Hypothalamus (tissue), 51 donors: Measurements from ENCODE around the gene DGLUCY.
"Not testable (repeated sequence)": the region's sequence is repeated elsewhere in the genome, so short reads cannot be mapped to it uniquely, and the experiment has no call there.

Experiments
- DNase-seq, 51 donors: peaks; one replicate each; lab custom pipeline; 2025; lab: John Stamatoyannopoulos, UW

The DGLUCY gene

DNA sequence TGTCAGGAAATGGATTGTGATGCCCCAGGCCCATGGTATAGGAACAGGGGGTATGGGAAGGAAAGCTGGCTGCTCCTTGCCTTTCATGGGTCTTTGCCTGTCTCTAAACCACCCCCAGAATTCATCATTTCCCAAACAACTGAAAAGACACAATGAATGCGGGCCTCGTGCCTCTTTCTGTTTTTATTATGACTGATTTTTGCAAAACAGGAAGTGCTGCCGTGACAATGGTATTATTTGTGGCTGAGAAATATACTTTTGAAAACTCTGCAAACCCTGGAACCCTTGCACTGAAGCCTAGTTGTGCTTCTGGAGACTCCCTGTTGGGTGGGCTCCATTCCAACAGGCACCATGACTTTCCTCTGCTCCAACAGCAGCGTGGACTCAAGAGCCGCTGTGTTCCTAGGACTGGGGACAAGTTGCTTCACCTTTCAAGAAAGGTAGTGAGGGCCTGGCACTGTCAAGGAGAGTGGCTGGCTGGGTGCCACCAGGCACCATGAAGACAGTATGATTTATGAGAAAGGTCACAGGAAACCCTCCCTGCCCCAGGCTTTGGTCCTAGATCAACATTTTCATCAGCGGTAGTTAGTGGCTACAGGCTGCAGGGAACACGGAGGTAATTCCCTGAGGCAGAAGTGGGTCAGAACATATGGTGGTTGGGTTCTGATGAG lies 4.8 kb upstream of the DGLUCY start:
- no peak for DNase-seq

DNA sequence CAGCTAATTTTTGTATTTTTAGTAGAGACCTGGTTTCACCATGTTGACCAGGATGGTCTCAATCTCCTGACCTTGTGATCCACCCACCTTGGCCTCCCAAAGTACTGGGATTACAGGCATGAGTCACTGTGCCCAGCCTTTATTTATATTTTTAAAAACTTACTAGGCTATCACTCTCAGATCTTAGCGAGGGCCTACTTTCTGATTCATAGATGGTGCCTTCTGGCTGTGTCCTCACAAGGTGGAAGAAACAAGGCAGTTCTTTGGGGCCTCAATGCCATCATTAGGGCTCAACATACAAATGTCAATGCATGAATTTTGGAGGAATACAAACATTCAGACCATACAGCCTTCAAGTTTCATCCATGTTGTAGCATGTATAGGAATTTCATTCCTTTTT lies 2.4 kb upstream of the DGLUCY start:
- no peak for DNase-seq

DNA sequence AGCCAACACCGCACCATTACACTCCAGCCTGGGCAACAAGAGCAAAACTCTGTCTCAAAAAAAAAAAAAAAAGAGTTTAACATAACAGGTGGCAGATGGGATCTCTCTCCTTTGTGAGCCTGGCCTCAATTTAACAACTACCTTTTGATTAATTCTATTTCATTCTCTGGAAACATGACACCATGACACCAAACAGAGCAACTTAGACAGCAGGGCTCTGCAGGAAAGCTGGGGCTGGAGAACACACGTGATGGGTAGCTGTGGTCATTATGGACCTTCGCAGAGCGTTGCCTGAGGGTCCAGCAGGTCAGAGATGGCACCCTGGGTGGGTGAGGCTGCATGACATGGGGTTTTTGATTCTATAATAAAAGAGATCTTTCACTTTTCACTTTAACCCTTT lies 1.7 kb upstream of the DGLUCY start:
- DNase-seq = no peak

DNA sequence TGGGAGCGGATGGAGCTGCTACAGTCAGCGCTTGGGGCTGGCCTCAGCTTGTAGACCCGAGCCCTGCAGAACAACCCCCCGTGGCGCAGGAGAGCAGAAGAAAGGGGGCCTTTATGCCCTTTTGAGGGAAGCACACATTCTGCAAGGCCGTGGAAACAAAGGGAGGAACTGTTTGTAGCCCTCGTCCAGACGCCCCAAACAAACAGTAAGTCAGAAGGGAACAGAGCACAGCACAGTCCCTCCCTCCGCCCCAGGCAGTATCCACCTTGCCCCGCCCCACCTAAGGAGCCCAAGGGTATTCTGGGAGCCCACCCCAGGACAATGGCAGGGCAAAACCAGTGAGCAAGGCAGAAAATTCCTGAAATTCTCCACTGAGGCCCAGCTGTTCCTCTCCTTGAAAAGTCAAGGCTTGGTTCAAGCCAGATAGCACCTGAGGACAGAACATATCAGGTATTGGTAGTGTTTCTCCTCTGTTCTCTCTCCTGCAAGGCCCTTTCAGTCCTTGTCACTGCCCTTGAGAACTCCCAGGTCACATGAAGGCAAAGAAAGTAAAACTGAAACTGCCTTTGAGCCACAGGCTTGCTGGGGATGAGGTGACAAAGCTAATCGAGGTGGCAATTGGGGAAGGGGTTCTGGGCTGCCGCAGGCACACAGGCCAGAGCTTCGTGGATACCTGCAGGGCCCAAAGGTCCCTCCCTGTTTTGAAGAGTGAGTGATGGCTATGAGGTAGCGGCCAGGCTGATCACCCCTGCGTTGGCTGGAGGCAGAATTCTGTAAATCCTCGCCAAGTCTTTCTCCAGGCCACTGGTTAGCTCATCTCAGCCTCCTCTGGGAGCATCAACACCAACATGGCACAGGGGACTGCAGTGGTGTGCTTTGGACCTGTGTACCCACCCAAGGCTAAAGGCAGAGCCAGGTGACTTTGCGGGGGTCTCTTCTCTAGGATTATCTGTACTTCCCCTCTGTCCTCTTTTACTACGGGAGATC lies 499 bp downstream of the DGLUCY start:
- peak; percentile 37 to 97 (median 87) for DNase-seq

GRCh38 chr14:91115986-91116770 lies 2.3 kb downstream of the DGLUCY start:
- no peak for DNase-seq

DNA sequence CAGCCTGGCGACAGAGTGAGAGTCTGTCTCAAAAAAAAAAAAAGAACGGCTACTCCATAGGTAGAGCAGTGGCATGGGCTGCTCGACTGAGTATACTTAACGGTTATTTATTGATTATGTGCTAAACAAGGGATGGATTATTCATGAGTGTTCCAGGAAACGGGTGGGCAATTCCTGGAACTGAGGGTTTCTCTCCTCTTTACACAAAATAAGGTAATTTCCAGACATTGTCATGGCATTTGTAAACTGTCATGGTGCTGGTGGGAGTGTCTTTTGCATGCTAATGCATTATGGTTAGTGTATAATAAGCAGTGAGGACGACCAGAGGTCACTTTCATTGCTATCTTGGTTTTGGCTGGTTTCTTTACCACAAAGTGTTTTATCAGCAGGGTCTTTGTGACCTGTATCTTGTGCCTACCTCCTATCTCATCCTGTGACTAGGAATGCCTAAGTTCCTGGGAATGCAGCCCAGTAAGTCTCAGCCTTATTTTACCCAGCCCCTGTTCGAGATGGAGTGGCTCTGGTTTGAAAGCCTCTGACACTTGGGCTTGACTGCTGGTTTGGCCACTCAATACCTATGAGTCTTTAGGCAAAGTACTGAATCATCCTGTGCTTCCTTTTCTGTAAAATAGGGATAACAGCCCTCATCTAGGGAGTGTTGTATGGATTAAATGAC lies 3.2 kb downstream of the DGLUCY start:
- no peak for DNase-seq

DNA sequence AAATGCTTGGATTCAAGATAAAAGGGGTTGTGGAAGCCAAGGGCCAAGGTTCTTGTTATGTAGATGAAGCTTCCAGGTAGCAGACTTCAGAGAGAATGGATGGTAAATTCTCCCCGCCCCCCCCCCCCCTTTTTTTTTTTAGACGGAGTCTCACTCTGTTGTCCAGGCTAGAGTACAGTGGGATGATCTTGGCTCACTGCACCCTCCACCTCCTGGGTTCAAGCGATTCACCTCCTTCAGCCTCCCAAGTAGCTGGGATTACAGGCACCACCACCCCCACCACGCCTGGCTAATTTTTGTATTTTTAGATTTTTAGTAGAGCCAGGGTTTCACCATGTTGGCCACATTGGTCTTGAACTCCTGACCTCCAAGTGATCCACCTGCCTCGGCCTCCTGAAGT lies 4.1 kb downstream of the DGLUCY start:
- DNase-seq = no peak

- DNase-seq = no peak
These were observed 4.7 kb downstream of the DGLUCY start for GRCh38 chr14:91118511-91119068.

GRCh38 chr14:91119556-91120311 lies 5.9 kb downstream of the DGLUCY start:
- peak in 2 of 51 donors; percentile 39 to 46 for DNase-seq

- DNase-seq = no peak
These were observed 9.3 kb downstream of the DGLUCY start for GRCh38 chr14:91123201-91123600.

DNA sequence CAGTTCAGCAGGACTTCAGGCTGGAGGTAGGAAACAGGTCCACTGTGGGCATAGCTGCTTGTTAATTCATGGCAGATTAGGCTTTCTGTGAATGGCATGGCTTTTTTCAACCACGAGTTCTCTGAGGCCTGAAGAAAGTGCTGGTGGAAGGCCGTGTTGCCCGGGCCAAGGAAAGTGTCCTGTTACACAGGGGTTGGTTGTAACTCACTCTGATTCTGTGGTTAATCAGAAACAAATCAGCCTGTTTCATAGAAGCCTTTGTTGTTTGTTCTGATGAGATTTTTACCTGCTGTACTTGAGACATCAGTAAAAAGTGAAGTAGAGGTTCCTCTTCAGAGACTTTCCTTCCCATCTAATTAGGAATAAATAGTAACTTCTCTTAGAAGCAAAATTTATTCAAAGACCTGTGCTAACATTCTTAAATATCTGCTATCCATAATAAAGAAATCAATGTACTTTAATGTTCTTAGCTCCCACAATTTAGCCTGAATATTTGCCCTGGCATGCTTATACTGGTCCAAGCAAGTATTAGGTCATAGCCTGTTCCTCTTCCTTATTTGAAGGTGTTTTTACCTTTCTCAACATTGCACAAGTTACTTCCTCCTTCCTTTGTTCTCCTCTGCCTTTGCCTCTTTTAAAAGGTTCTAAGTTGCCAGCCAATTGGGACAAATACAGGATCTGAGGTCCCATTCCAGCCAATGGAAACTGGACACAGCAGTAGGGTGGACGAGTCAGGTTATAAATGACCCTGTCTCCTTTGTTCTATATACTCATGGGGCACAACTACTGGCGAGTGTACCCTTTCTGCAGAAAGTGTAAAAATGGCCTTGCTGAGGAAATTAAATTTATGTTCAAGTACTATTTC lies 10.8 kb downstream of the DGLUCY start:
- DNase-seq = not testable (repeated sequence)

- peak in 1 of 51 donors; percentile 13 for DNase-seq
These were observed 11.4 kb downstream of the DGLUCY start for GRCh38 chr14:91125271-91125660.

- no peak for DNase-seq
These were observed 11.9 kb downstream of the DGLUCY start for GRCh38 chr14:91125801-91126200.

DNA sequence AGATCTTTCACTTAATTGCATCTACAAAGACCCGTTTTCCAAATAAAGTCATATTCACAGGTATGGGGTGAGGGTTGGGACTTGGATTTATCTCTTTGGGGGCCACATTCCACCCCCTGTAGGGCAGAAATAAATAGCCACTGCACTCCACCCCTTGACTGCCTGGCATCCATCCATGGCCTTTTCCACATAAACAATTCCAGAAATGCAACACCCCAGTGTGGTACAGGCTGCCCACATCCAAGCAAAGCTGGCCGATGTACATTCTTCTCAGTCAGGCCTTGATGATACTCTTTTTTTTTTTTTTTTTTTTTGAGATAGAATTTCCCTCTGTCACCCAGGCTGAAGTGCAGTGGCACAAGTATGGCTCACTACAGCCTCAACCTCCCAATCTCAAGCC lies 12.9 kb downstream of the DGLUCY start:
- DNase-seq = no peak

DNA sequence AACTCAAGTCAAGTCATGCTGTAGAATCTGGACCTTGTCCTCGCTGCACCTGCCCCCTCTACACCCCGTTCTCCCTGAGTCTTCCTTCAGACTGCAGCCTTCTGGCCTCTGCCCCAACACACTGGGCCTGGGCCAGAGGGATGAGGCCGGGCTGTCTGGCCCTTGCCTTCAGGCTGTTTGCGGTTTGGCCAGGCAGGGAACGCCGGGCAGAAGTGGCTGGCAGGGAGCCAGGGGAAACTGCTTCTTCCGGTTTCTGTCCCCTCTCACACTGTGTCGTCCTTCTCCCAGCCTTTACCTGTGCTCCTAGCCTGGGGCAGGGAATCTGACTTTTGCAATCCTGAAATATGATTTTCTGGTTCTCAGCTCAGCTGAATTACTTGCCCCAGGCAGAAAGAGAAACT lies 13.5 kb downstream of the DGLUCY start:
- DNase-seq = no peak

DNA sequence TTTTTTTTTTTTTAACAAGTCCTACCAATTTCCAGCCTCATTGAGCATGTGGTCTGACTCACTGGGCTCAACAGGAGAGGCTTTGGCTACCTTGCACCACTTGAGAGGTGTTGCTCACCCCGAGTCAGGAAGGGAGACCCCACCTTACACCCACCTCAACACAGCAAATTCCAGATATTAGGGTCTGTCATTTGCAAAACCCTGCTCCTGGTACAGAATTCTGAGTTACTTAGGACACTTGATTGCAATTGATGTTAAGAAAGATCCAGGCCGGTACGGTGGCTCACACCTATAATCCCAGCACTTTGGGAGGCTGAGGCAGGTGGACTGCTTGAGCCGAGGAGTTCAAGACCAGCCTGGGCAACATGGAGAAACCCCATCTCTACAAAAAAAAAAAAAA lies 14.1 kb downstream of the DGLUCY start:
- DNase-seq = no peak

DNA sequence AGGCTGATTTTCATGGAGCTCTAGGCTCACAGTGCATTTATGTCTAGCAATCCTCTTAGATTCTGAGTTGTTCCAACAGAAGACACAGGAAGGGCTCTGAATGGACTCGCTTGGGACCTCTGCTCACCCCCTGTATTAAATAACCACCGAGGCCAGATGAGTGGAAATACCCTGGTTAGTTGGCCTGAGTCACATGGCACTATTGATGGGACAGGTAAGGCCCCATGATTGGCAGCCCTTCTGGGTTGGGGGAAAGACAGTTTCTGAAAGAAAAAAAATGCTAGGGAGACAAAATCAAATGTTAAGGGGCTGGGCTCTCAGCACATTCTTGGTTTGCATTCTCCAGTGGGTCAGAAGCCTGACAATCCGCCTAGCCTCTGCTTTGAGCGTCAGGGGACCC lies 14.8 kb downstream of the DGLUCY start:
- DNase-seq = no peak

- DNase-seq = no peak
These were observed 15.4 kb downstream of the DGLUCY start for GRCh38 chr14:91129261-91129660.

DNA sequence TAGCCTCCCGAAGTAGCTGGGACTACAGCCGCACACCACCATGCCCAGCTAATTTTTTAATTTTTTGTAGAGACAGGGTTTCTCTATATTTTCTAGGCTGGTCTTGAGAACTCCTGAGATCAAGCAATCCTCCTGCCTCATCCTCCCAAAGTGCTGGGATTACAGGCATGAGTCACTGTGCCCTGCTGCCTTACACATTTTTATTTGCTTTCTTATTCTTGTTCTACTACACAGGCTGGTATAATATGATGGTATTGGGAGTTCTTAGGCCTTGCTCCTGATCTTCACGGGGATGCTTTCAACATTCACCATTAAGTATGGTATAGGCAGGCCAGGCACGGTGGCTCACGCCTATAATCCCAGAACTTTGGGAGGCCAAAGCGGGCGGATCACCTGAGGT lies 21.2 kb downstream of the DGLUCY start:
- DNase-seq = no peak
